GM18502 (cell line): ENCODE data around the gene CAP2.
"Not testable (repeated sequence)": the region's sequence is repeated elsewhere in the genome, so short reads cannot be mapped to it uniquely, and the experiment has no call there.

Source experiments
- ATAC-seq: cut with Tn5 transposase; IDR thresholded peaks from one replicate; pipeline ENCODE4 v1.9.1; 2021; ENCODE audit warnings: mild to moderate bottlenecking; ENCODE audit not compliant: unreplicated experiment, poor library complexity

The CAP2 gene

GRCh38 chr6:17393892-17394631, 667 bp downstream of the CAP2 start:
- no peak for ATAC-seq

GRCh38 chr6:17395112-17395511, 1.7 kb downstream of the CAP2 start:
- ATAC-seq: no peak

GRCh38 chr6:17396256-17396655, 2.9 kb downstream of the CAP2 start:
- ATAC-seq: no peak

- no peak for ATAC-seq
Observed at GRCh38 chr6:17397764-17398194, 4.4 kb downstream of the CAP2 start.

- not testable (repeated sequence) for ATAC-seq
Observed at GRCh38 chr6:17405181-17405943, 12.0 kb downstream of the CAP2 start.

- no peak for ATAC-seq
Observed at GRCh38 chr6:17405944-17406245, 12.5 kb downstream of the CAP2 start.

GRCh38 chr6:17408081-17408480, 14.7 kb downstream of the CAP2 start:
- ATAC-seq: no peak

- no peak for ATAC-seq
Observed at GRCh38 chr6:17410281-17410680, 16.9 kb downstream of the CAP2 start.

- ATAC-seq: no peak
Observed at GRCh38 chr6:17413313-17413750, 19.9 kb downstream of the CAP2 start.

- ATAC-seq: not testable (repeated sequence)
Observed at GRCh38 chr6:17414395-17414794, 21.0 kb downstream of the CAP2 start.

GRCh38 chr6:17415321-17415720, 21.9 kb downstream of the CAP2 start:
- no peak for ATAC-seq

GRCh38 chr6:17416806-17417205, 23.4 kb downstream of the CAP2 start:
- no peak for ATAC-seq

GRCh38 chr6:17417817-17418216, 24.4 kb downstream of the CAP2 start:
- ATAC-seq: no peak

- no peak for ATAC-seq
Observed at GRCh38 chr6:17418281-17419188, 25.1 kb downstream of the CAP2 start.

- no peak for ATAC-seq
Observed at GRCh38 chr6:17419189-17419575, 25.8 kb downstream of the CAP2 start.

GRCh38 chr6:17420368-17420767, 27.0 kb downstream of the CAP2 start:
- no peak for ATAC-seq

GRCh38 chr6:17421406-17421805, 28.0 kb downstream of the CAP2 start:
- ATAC-seq: no peak

- ATAC-seq: no peak
Observed at GRCh38 chr6:17423026-17423425, 29.6 kb downstream of the CAP2 start.

- no peak for ATAC-seq
Observed at GRCh38 chr6:17427062-17427461, 33.7 kb downstream of the CAP2 start.

- ATAC-seq: no peak
Observed at GRCh38 chr6:17427617-17428016, 34.2 kb downstream of the CAP2 start.

- ATAC-seq: not testable (repeated sequence)
Observed at GRCh38 chr6:17428595-17429120, 35.3 kb downstream of the CAP2 start.
